Activated gamma-delta T cell treated with Interleukin-2 at 50 U/mL for 16 hours (primary cell): ENCODE data around the gene CTDSP2.

Experiments
- DNase-seq: peaks from one replicate; pipeline ENCODE4 v3.0.0-alpha.2; 2020

CTDSP2 gene

GRCh38 chr12:57813111-57813970 is 33.2 kb downstream of the CTDSP2 start:
- no peak for DNase-seq

DNA sequence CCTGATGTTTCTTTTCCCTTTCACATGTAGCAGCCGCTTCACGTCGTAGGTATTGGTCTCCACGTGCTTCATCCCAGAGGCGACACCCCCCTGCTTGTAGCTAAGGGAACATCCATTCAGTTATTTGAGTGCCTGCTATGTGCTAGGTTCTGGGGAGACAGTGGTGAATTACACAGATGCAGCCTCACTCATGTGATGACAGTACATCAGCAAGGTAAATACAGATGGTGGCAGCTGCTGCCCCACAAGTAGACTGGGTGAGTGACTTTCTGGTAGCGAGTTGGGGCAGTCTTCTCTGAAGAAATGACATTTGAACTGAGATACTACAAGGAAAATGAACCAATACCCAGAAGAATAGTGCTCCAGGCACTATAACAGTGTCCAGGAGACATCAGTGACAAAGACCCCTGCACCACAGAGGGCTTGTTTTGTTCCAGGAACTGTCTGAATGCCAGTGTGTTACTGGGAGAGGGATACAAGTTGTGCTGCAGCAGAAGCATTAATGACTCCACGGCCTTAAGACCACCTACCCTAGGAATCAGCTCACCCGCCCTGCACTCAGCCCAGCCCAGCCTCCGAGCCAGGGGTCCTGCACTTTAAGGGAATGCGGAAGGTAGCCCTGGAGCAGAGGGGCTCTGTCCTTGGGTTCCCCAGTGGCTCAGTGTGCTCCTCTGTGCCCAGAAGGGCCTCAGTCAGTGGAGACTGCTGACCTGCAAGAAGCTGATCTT is 35.3 kb downstream of the CTDSP2 start:
- no peak for DNase-seq

- no peak for DNase-seq
These were observed 36.1 kb downstream of the CTDSP2 start for GRCh38 chr12:57810450-57810849.

DNA sequence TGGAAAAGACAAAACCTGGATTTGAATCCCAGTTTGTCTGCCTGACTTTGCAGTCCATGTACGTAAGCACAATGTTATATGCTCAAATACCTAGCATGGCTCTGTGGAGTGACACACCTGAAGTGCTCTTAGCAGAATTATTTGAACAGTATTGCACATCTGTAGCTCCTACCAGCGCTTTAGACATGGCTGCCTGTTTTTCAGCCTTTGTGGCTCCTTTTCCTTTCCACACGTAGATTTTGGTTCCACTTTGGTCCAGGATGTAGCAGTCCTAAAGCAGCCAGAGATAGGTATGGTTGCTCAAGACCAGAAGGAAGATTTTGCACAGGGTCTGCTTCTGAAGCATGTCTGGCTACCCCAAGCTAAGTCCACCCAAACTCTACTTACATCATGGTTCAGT is 37.1 kb downstream of the CTDSP2 start:
- no peak for DNase-seq

DNA sequence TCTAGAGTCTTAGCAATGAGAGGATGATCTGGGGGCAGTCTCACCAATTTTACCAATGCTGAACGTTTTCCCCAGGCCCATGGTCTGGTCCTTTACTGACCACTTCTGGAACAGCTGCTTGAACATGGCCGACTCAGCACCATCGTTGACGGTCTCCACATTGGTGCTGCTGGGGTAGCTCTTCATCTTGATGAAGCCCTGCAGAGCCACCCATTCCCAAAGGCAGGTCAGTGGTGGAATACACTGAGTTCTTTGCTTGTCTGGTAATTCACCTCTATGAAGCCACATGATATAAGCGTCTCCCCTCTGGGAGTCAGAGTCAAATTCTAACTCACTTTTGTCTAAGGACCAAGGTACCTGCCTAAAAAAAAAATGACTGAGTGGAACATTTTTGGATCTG is 38.2 kb downstream of the CTDSP2 start:
- DNase-seq, result no peak

DNA sequence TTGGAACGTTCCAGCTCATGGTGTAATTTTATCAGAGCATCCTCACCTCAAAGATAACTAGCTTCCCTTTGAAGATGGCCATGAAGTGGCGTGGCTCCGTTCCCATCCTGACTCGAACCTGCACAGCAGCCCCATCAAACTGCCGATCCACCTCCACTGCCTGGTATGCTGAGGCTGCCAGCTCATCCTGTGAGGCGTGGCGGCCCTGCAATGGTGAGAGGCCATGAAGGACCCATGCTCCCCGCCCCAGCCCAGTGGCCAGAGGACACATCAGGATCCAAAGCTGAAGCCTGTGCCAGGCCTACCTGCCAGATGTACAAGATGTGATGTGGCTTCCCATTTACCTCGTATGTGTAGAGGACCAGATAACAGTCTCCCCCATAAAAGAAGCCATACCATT is 39.2 kb downstream of the CTDSP2 start:
- no peak for DNase-seq

- no peak for DNase-seq
These were observed 39.9 kb downstream of the CTDSP2 start for GRCh38 chr12:57806677-57807076.

GRCh38 chr12:57803319-57803893 is 43.1 kb downstream of the CTDSP2 start:
- DNase-seq, result peak; percentile 24

DNA sequence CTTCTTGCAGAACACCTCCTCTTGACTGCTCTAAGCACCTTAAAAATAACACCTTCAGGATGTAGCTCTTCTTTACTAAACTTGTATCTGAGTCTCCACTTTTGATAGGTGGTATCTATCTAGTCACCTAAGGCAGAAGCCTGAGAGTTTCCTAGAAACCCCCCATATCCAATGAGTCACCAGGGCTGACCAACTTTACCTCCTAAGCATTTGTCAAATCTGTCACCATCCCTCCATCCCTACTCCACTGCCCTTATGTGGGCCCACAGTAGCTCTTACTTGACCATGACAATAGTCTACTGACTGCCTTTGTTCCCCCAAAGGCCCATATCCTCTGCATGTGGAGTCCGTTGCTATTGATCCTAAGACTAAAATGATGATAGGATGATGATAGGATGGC is 43.9 kb downstream of the CTDSP2 start:
- no peak for DNase-seq

GRCh38 chr12:57800965-57801364 is 45.6 kb downstream of the CTDSP2 start:
- no peak for DNase-seq

- DNase-seq, result no peak
These were observed 48.6 kb downstream of the CTDSP2 start for GRCh38 chr12:57797933-57798332.

DNA sequence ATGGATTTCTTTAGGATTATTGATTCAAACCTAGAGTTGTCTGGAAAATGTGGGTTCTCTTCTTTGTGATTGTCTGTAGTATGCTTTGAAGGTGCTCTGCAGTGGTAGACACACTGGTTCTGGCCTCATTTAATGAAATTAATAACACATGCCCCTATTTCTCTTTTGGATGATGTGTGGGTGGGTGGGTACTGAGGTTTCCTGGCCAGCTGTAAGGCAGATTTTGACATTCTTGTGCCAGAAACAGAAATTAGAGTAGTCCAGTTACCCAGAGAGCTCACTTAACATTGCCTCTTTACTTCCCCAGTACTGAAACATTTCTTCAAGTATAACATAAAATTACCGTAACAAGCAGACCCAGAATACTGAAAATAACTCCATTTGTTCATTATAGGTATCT is 49.5 kb downstream of the CTDSP2 start:
- DNase-seq, result no peak

- DNase-seq, result no peak
These were observed 51.2 kb downstream of the CTDSP2 start for GRCh38 chr12:57795354-57795753.

- DNase-seq, result no peak
These were observed 52.6 kb downstream of the CTDSP2 start for GRCh38 chr12:57793920-57794319.

GRCh38 chr12:57783861-57784260 is 62.7 kb downstream of the CTDSP2 start:
- DNase-seq, result no peak

GRCh38 chr12:57783466-57783801 is 63.1 kb downstream of the CTDSP2 start:
- DNase-seq, result no peak

DNA sequence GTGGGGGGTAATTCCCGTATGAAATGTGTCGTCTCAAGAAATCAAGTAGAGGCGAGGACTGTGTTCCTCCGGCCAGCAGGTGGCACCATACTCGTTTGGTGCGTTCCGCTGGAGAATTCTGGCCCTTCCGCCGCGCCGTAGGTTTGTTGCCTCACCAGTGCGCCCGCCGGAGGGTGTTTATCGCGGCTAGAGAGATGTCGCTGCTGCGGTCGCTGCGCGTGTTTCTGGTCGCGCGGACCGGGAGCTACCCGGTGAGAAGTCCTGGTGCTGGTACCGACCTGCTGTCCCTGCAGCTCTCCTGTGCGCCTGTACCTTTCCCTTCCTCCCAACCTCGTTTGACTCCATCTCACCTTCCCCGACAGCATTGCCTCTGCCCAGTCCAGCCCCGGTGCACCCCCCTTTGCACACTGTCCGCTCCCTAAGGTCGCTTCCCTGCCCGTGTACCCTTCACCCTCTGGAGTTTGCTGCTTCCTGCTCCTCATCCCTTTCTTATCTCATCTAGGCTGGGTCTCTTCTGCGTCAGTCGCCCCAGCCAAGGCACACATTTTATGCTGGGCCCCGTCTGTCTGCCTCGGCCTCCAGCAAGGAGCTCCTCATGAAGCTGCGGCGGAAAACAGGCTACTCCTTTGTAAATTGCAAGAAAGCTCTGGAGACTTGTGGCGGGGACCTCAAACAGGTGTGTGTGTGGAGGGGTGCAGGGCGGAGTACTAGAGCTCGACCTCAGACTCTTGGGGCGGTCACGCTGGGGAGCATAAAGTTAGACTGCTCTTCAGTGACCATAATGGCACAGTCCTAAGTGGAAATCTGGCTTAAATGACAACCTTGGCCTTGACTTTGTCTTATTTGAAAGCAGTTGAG is 63.7 kb downstream of the CTDSP2 start, which contains the start of gene TSFM:
TSFM (plus strand) TSS at position 180 of the 858 bp plus-strand sequence; CDS start at position 195, 15 bp downstream.
- DNase-seq, result peak; percentile 98

GRCh38 chr12:57782243-57782607 is 64.3 kb downstream of the CTDSP2 start:
- no peak for DNase-seq

DNA sequence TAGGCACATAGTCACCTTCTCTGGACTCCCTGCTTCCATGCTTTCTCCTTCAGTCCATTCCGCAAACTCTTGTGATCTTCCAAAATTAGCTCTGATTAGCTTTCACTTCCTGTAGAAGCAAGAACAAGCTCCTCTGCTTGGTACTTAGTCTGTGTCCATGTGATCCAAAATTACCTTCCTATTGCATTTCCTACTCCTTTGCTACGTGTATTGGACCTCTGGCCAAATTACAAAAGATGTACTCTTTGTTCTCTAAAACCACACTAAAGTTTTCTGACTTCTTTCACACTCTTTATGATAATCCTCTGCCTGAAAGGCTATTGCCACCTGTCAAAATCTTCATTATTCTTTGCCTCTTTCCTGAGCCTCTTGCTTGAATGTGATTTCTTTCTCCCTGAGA is 64.7 kb downstream of the CTDSP2 start:
- DNase-seq, result no peak

DNA sequence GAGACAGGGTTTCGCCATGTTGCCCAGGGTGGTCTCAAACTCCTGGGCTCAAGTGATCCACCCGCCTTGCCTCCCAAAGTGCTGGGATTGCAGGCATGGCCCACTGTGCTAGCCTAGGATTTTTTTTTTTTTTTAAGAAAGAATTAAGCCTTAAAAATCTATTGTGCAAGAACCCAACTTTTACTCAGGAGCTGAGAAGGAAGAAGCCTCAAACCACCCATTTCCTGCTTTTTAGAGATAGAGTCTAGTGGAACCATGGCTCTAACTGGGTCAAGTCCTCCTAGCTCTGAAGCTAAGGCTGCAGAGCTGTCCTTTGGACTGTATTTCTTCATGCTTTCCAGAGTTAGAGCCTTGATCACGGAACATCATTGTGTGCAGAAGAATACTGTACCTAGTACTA is 65.3 kb downstream of the CTDSP2 start:
- DNase-seq, result no peak

DNA sequence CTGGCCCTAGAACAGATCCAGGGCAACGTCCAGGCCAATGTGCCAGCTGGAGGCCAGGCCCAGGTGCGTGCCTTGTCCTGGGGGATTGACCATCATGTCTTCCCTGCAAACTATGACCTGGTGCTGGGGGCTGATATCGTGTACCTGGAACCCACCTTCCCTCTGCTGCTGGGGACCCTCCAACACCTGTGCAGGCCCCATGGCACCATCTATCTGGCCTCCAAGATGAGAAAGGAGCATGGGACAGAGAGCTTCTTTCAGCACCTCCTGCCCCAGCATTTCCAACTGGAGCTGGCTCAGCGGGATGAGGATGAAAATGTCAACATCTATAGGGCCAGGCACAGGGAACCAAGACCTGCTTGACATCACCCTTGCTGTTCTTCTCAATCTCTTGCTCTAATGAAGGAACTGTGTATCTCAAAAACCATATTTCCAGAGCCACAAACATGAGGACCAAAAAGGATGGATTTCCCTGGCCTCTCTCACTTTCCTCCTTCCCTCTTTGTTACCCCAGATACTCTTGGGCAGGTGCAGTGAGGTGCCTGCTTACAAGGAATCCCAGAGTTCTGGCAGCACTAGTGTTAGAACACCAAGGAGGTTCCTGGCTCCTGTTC is 66.1 kb downstream of the CTDSP2 start:
- no peak for DNase-seq

- no peak for DNase-seq
These were observed 66.8 kb downstream of the CTDSP2 start for GRCh38 chr12:57779736-57780135.

DNA sequence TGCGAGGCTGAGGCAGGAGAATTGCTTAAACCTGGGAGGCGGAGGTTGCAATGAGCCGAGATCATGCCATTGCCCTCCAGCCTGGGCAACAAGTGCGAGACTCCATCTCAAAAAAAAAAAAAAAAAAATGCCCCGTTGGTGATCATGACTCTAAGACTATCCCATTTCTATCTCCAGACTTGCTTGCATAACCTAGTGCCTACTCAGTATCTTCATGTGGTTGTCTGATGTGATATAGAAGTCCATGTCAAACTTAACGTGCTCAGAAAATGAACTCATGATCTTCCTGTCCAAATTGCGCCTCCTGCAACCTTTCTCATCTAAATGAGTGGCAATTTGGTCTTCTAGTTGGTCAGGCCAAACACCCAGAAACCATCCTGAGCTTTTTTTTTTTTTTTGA is 68.6 kb downstream of the CTDSP2 start:
- DNase-seq, result no peak
